SK-N-SH treated with all-trans-retinoic acid at 6 μM for 48 hours (cell line): Measurements from ENCODE around the gene DAGLA.

Experiments used
- ESRRG ChIP-seq: fragments of 250-450 bp; sonication (Bioruptor Pico); IDR thresholded peaks from 2 replicates; pipeline ENCODE4 v1.6.1; 2021; ENCODE audit warnings: mild to moderate bottlenecking
- ISL1 ChIP-seq: fragments of 250-450 bp; sonication (Bioruptor Pico); IDR thresholded peaks from 2 replicates; pipeline ENCODE4 v2.1.2; 2022; ENCODE audit warnings: mild to moderate bottlenecking, moderate library complexity

GRCh38 chr11:61713464-61713863 is 33.3 kb downstream of the DAGLA start:
- TF ChIP-seq ISL1 (CRISPR knock-in tag): no peak
- no peak for TF ChIP-seq ESRRG
